ENCODE results near the gene MC2R. TPM values are rescaled to one million over a fixed set of nuclear protein-coding genes. Genes with fewer than 3 reads are reported as not detected.

Gene MC2R
- polyA plus RNA-seq, 2 donors = not detected

GRCh38 chr18:13900633-13901032 is 14.7 kb downstream of the MC2R start:
- H3K9me3 ChIP-seq (ENCODE audit: control insufficient read depth in 2 of 2, insufficient read depth in 1 of 2, low read depth in 1 of 2, low read length in 1 of 2) = peaks cover 0 to 3% of the 10 kb centered on the region in 2 donors
- H3K36me3 ChIP-seq (ENCODE audit: control insufficient read depth in 2 of 2, insufficient read depth in 2 of 2, low read length in 1 of 2) = no peaks in the 10 kb centered on the region
- no peaks in the 10 kb centered on the region for H3K4me1 ChIP-seq (ENCODE audit: control insufficient read depth in 2 of 2, insufficient read depth in 2 of 2, low read length in 1 of 2)
- 36 to 43% methylated on average over 1 of the region's 1 CpG for WGBS, 2 donors
- H3K4me3 ChIP-seq (ENCODE audit: low read depth in 1 of 2, low read length in 2 of 2) = no peak overlapping the region
- no peak overlapping the region for H3K27ac ChIP-seq (ENCODE audit: low read depth in 2 of 2, low read length in 1 of 2)
- H3K27me3 ChIP-seq (ENCODE audit: control insufficient read depth in 1 of 2, insufficient read depth in 2 of 2, low read length in 2 of 2) = no peaks in the 10 kb centered on the region

GRCh38 chr18:13895505-13896033 is 19.8 kb downstream of the MC2R start:
- H3K4me3 ChIP-seq (ENCODE audit: low read depth in 1 of 2, low read length in 2 of 2) = no peak overlapping the region
- H3K36me3 ChIP-seq (ENCODE audit: control insufficient read depth in 2 of 2, insufficient read depth in 2 of 2, low read length in 1 of 2) = no peaks in the 10 kb centered on the region
- no peak overlapping the region for H3K27ac ChIP-seq (ENCODE audit: low read depth in 2 of 2, low read length in 1 of 2)
- H3K27me3 ChIP-seq (ENCODE audit: control insufficient read depth in 1 of 2, insufficient read depth in 2 of 2, low read length in 2 of 2) = no peaks in the 10 kb centered on the region
- H3K4me1 ChIP-seq (ENCODE audit: control insufficient read depth in 2 of 2, insufficient read depth in 2 of 2, low read length in 1 of 2) = no peaks in the 10 kb centered on the region
- peaks cover 0 to 3% of the 10 kb centered on the region in 2 donors for H3K9me3 ChIP-seq (ENCODE audit: control insufficient read depth in 2 of 2, insufficient read depth in 1 of 2, low read depth in 1 of 2, low read length in 1 of 2)
- WGBS, 2 donors = 62 to 69% methylated on average over 6 of the region's 6 CpGs

- no peaks in the 10 kb centered on the region for H3K4me1 ChIP-seq (ENCODE audit: control insufficient read depth in 2 of 2, insufficient read depth in 2 of 2, low read length in 1 of 2)
- no peaks in the 10 kb centered on the region for H3K36me3 ChIP-seq (ENCODE audit: control insufficient read depth in 2 of 2, insufficient read depth in 2 of 2, low read length in 1 of 2)
- H3K4me3 ChIP-seq (ENCODE audit: low read depth in 1 of 2, low read length in 2 of 2) = no peak overlapping the region
- no peak overlapping the region for H3K27ac ChIP-seq (ENCODE audit: low read depth in 2 of 2, low read length in 1 of 2)
- 69 to 73% methylated on average over 5 of the region's 5 CpGs for WGBS, 2 donors
- peaks cover 0 to 3% of the 10 kb centered on the region in 2 donors for H3K9me3 ChIP-seq (ENCODE audit: control insufficient read depth in 2 of 2, insufficient read depth in 1 of 2, low read depth in 1 of 2, low read length in 1 of 2)
- H3K27me3 ChIP-seq (ENCODE audit: control insufficient read depth in 1 of 2, insufficient read depth in 2 of 2, low read length in 2 of 2) = no peaks in the 10 kb centered on the region
These were observed 20.8 kb downstream of the MC2R start for GRCh38 chr18:13894531-13894930.

GRCh38 chr18:13893418-13893760 is 21.9 kb downstream of the MC2R start:
- H3K27ac ChIP-seq (ENCODE audit: low read depth in 2 of 2, low read length in 1 of 2) = no peak overlapping the region
- WGBS, 2 donors = 47 to 53% methylated on average over 3 of the region's 3 CpGs
- no peaks in the 10 kb centered on the region for H3K4me1 ChIP-seq (ENCODE audit: control insufficient read depth in 2 of 2, insufficient read depth in 2 of 2, low read length in 1 of 2)
- H3K9me3 ChIP-seq (ENCODE audit: control insufficient read depth in 2 of 2, insufficient read depth in 1 of 2, low read depth in 1 of 2, low read length in 1 of 2) = peaks cover 0 to 1% of the 10 kb centered on the region in 2 donors
- no peaks in the 10 kb centered on the region for H3K36me3 ChIP-seq (ENCODE audit: control insufficient read depth in 2 of 2, insufficient read depth in 2 of 2, low read length in 1 of 2)
- no peaks in the 10 kb centered on the region for H3K27me3 ChIP-seq (ENCODE audit: control insufficient read depth in 1 of 2, insufficient read depth in 2 of 2, low read length in 2 of 2)
- no peak overlapping the region for H3K4me3 ChIP-seq (ENCODE audit: low read depth in 1 of 2, low read length in 2 of 2)

GRCh38 chr18:13892098-13892497 is 23.2 kb downstream of the MC2R start:
- Histone ChIP-seq H3K4me1 (ENCODE audit: control insufficient read depth in 2 of 2, insufficient read depth in 2 of 2, low read length in 1 of 2) (no peaks in the 10 kb centered on the region), H3K27me3 (ENCODE audit: control insufficient read depth in 1 of 2, insufficient read depth in 2 of 2, low read length in 2 of 2) (no peaks in the 10 kb centered on the region), H3K36me3 (ENCODE audit: control insufficient read depth in 2 of 2, insufficient read depth in 2 of 2, low read length in 1 of 2) (no peaks in the 10 kb centered on the region), H3K4me3 (ENCODE audit: low read depth in 1 of 2, low read length in 2 of 2) (no peak overlapping the region), H3K27ac (ENCODE audit: low read depth in 2 of 2, low read length in 1 of 2) (no peak overlapping the region), H3K9me3 (ENCODE audit: control insufficient read depth in 2 of 2, insufficient read depth in 1 of 2, low read depth in 1 of 2, low read length in 1 of 2) (no peaks in the 10 kb centered on the region)
- 78 to 83% methylated on average over 5 of the region's 5 CpGs for WGBS, 2 donors

- WGBS, 2 donors = 66% methylated on average over 8 of the region's 8 CpGs
- Histone ChIP-seq H3K27ac (ENCODE audit: low read depth in 2 of 2, low read length in 1 of 2) (no peak overlapping the region), H3K4me3 (ENCODE audit: low read depth in 1 of 2, low read length in 2 of 2) (no peak overlapping the region), H3K36me3 (ENCODE audit: control insufficient read depth in 2 of 2, insufficient read depth in 2 of 2, low read length in 1 of 2) (no peaks in the 10 kb centered on the region), H3K9me3 (ENCODE audit: control insufficient read depth in 2 of 2, insufficient read depth in 1 of 2, low read depth in 1 of 2, low read length in 1 of 2) (no peaks in the 10 kb centered on the region), H3K27me3 (ENCODE audit: control insufficient read depth in 1 of 2, insufficient read depth in 2 of 2, low read length in 2 of 2) (no peaks in the 10 kb centered on the region), H3K4me1 (ENCODE audit: control insufficient read depth in 2 of 2, insufficient read depth in 2 of 2, low read length in 1 of 2) (no peaks in the 10 kb centered on the region)
These were observed 24.5 kb downstream of the MC2R start for GRCh38 chr18:13890761-13891361.

- H3K4me3 ChIP-seq (ENCODE audit: low read depth in 1 of 2, low read length in 2 of 2) = no peak overlapping the region
- H3K9me3 ChIP-seq (ENCODE audit: control insufficient read depth in 2 of 2, insufficient read depth in 1 of 2, low read depth in 1 of 2, low read length in 1 of 2) = peaks cover 0 to 2% of the 10 kb centered on the region in 2 donors
- no peaks in the 10 kb centered on the region for H3K27me3 ChIP-seq (ENCODE audit: control insufficient read depth in 1 of 2, insufficient read depth in 2 of 2, low read length in 2 of 2)
- no peak overlapping the region for H3K27ac ChIP-seq (ENCODE audit: low read depth in 2 of 2, low read length in 1 of 2)
- H3K4me1 ChIP-seq (ENCODE audit: control insufficient read depth in 2 of 2, insufficient read depth in 2 of 2, low read length in 1 of 2) = no peaks in the 10 kb centered on the region
- no peaks in the 10 kb centered on the region for H3K36me3 ChIP-seq (ENCODE audit: control insufficient read depth in 2 of 2, insufficient read depth in 2 of 2, low read length in 1 of 2)
- 53 to 60% methylated on average over 2 of the region's 2 CpGs for WGBS, 2 donors
These were observed 25.7 kb downstream of the MC2R start for GRCh38 chr18:13889671-13890070.

GRCh38 chr18:13888191-13888716 is 27.1 kb downstream of the MC2R start:
- Histone ChIP-seq H3K4me1 (ENCODE audit: control insufficient read depth in 2 of 2, insufficient read depth in 2 of 2, low read length in 1 of 2) (no peaks in the 10 kb centered on the region), H3K36me3 (ENCODE audit: control insufficient read depth in 2 of 2, insufficient read depth in 2 of 2, low read length in 1 of 2) (no peaks in the 10 kb centered on the region), H3K4me3 (ENCODE audit: low read depth in 1 of 2, low read length in 2 of 2) (no peak overlapping the region), H3K9me3 (ENCODE audit: control insufficient read depth in 2 of 2, insufficient read depth in 1 of 2, low read depth in 1 of 2, low read length in 1 of 2) (peaks cover 0 to 2% of the 10 kb centered on the region in 2 donors), H3K27ac (ENCODE audit: low read depth in 2 of 2, low read length in 1 of 2) (no peak overlapping the region), H3K27me3 (ENCODE audit: control insufficient read depth in 1 of 2, insufficient read depth in 2 of 2, low read length in 2 of 2) (no peaks in the 10 kb centered on the region)
- WGBS, 2 donors = 43 to 62% methylated on average over 5 of the region's 5 CpGs

- Histone ChIP-seq H3K36me3 (ENCODE audit: control insufficient read depth in 2 of 2, insufficient read depth in 2 of 2, low read length in 1 of 2) (no peaks in the 10 kb centered on the region), H3K27ac (ENCODE audit: low read depth in 2 of 2, low read length in 1 of 2) (no peak overlapping the region), H3K4me1 (ENCODE audit: control insufficient read depth in 2 of 2, insufficient read depth in 2 of 2, low read length in 1 of 2) (no peaks in the 10 kb centered on the region), H3K27me3 (ENCODE audit: control insufficient read depth in 1 of 2, insufficient read depth in 2 of 2, low read length in 2 of 2) (no peaks in the 10 kb centered on the region), H3K9me3 (ENCODE audit: control insufficient read depth in 2 of 2, insufficient read depth in 1 of 2, low read depth in 1 of 2, low read length in 1 of 2) (peaks cover 0 to 2% of the 10 kb centered on the region in 2 donors), H3K4me3 (ENCODE audit: low read depth in 1 of 2, low read length in 2 of 2) (no peak overlapping the region)
- 92 to 94% methylated on average over 14 of the region's 14 CpGs for WGBS, 2 donors
These were observed 30.3 kb downstream of the MC2R start for GRCh38 chr18:13885009-13885408.

- Histone ChIP-seq H3K27ac (ENCODE audit: low read depth in 2 of 2, low read length in 1 of 2) (no peak overlapping the region), H3K36me3 (ENCODE audit: control insufficient read depth in 2 of 2, insufficient read depth in 2 of 2, low read length in 1 of 2) (no peaks in the 10 kb centered on the region), H3K4me3 (ENCODE audit: low read depth in 1 of 2, low read length in 2 of 2) (no peak overlapping the region), H3K9me3 (ENCODE audit: control insufficient read depth in 2 of 2, insufficient read depth in 1 of 2, low read depth in 1 of 2, low read length in 1 of 2) (peaks cover 0 to 1% of the 10 kb centered on the region in 2 donors), H3K4me1 (ENCODE audit: control insufficient read depth in 2 of 2, insufficient read depth in 2 of 2, low read length in 1 of 2) (no peaks in the 10 kb centered on the region), H3K27me3 (ENCODE audit: control insufficient read depth in 1 of 2, insufficient read depth in 2 of 2, low read length in 2 of 2) (no peaks in the 10 kb centered on the region)
- 22 to 69% methylated on average over 1 of the region's 1 CpG for WGBS, 2 donors
These were observed 35.4 kb downstream of the MC2R start for GRCh38 chr18:13879937-13880336.
